Common myeloid progenitor, CD34-positive (primary cell): ENCODE data around the gene OXA1L.

Experiments
- CTCF ChIA-PET: fragments of 350-600 bp; sonication (Branson Sonifier 250); formaldehyde crosslinking; loops from one replicate; lab custom pipeline; 2021; ENCODE audit warnings: antibody characterized with exemption; lab: Charles Lee
- POLR2A ChIA-PET: fragments of 350-600 bp; sonication (Branson Sonifier 250); formaldehyde crosslinking; loops from one replicate; lab custom pipeline; 2021; ENCODE audit warnings: antibody characterized with exemption; lab: Charles Lee
- DNase-seq, 3 donors: peaks; one replicate each; pipeline versions ENCODE4 v3.0.0 to v3.0.0-alpha.2; 2013
- H3K27ac ChIP-seq, 2 experiments: 1 replicate in 1 of 2; 2 replicates in 1 of 2; pipeline ENCODE4 v1.7.0; 2013; ENCODE audit warnings: inconsistent platforms in 2 of 2, low read length in 2 of 2, mild to moderate bottlenecking in 2 of 2, low read depth in 1 of 2, moderate library complexity in 1 of 2; ENCODE audit not compliant: severe bottlenecking in 2 of 2, insufficient read depth in 1 of 2, poor library complexity in 1 of 2
- H3K27me3 ChIP-seq, 5 experiments: replicated peaks in 2 of 5; 1 replicate in 3 of 5; 2 replicates in 2 of 5; pipeline versions ENCODE4 v1.6.1 to v1.7.0; 2013; ENCODE audit warnings: low read length in 4 of 5, mild to moderate bottlenecking in 2 of 5, moderate library complexity in 2 of 5, inconsistent platforms in 1 of 5; ENCODE audit not compliant: insufficient read depth in 5 of 5, control insufficient read depth in 4 of 5
- H3K36me3 ChIP-seq, 4 experiments: 1 replicate in 2 of 4; 2 replicates in 2 of 4; pipeline versions ENCODE4 v1.6.1 to v1.7.0; 2013; ENCODE audit warnings: low read length in 3 of 4, control low read depth in 1 of 4, mild to moderate bottlenecking in 1 of 4; ENCODE audit not compliant: control insufficient read depth in 4 of 4, insufficient read depth in 4 of 4
- H3K4me1 ChIP-seq, 4 experiments: 1 replicate in 3 of 4; 2 replicates in 1 of 4; pipeline versions ENCODE4 v1.6.1 to v1.7.1; 2013; ENCODE audit warnings: low read length in 3 of 4, mild to moderate bottlenecking in 3 of 4, control low read depth in 1 of 4, inconsistent platforms in 1 of 4, moderate library complexity in 1 of 4; ENCODE audit not compliant: control insufficient read depth in 4 of 4, insufficient read depth in 4 of 4; ENCODE audit errors: control extremely low read depth in 1 of 4
- H3K4me3 ChIP-seq, 7 experiments: 1 replicate in 4 of 7; 2 replicates in 3 of 7; pipeline versions ENCODE4 v1.5.1 to v1.7.0; 2013; ENCODE audit warnings: mild to moderate bottlenecking in 7 of 7, low read length in 6 of 7, moderate library complexity in 6 of 7, inconsistent platforms in 2 of 7, low read depth in 2 of 7, control low read depth in 1 of 7; ENCODE audit not compliant: insufficient read depth in 4 of 7, control insufficient read depth in 1 of 7; ENCODE audit errors: extremely low read depth in 1 of 7
- H3K9me3 ChIP-seq, 5 experiments: 1 replicate in 4 of 5; 2 replicates in 1 of 5; pipeline versions ENCODE4 v1.6.1 to v1.7.1; 2013; ENCODE audit warnings: low read length in 4 of 5, mild to moderate bottlenecking in 2 of 5, inconsistent platforms in 1 of 5, low read depth in 1 of 5, moderate library complexity in 1 of 5; ENCODE audit not compliant: control insufficient read depth in 4 of 5, insufficient read depth in 2 of 5; ENCODE audit errors: control extremely low read depth in 1 of 5
- WGBS: methylation state at CpG from one replicate; pipeline ENCODE4 v1.1.5; 2013; ENCODE audit not compliant: insufficient coverage; 5-methylcytosine and 5-hydroxymethylcytosine counted together

The OXA1L gene

DNA sequence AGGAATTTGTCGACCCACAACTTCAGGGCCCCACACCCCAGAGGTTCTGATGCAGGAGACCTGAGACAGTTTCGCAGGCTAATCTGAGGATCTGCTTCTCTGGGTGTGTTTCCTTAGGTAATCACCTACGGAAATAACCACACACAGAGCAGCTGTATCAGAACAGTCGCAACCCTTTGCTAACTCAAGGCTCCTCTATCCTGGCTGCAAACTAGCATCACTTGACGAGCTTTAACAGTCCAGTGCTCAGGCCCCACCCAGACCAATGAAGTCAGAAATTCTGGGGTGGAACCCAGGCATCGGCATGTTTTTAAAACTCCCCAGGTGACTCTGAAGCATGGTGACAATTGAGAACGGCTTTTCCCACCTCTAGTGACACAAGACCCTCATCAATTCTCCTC, 28.1 kb downstream of the OXA1L start:
- Histone ChIP-seq H3K4me3 (no peak overlapping the region), H3K4me1 (peaks cover 0 to 20% (median 3%) of the 10 kb centered on the region in 4 experiments), H3K27me3 (peaks cover 0 to 2% (median 0%) of the 10 kb centered on the region in 5 experiments), H3K36me3 (no peaks in the 10 kb centered on the region), H3K27ac (no peak overlapping the region), H3K9me3 (no peaks in the 10 kb centered on the region)
- WGBS = 100% methylated on average over 5 of the region's 7 CpGs
- no peak for DNase-seq
- ChIA-PET POLR2A (no interaction called here), CTCF (interaction anchor here (1.3 kb wide), 1 partner anchor 21 kb away, joined by 6 read pairs; no protein-coding TSS in a partner anchor)

GRCh38 chr14:22796087-22796707, 29.7 kb downstream of the OXA1L start:
- POLR2A ChIA-PET = no interaction called here

GRCh38 chr14:22797017-22797917, 30.8 kb downstream of the OXA1L start:
- DNase-seq = no peak
- no peak overlapping the region for H3K27ac ChIP-seq
- H3K4me3 ChIP-seq = no peak overlapping the region
- CTCF ChIA-PET = interaction anchor here (1.2 kb wide), 1 partner anchor 12 kb away, joined by 3 read pairs; no protein-coding TSS in a partner anchor
- POLR2A ChIA-PET = no interaction called here
- H3K9me3 ChIP-seq = no peaks in the 10 kb centered on the region
- H3K27me3 ChIP-seq = peaks cover 0 to 2% (median 0%) of the 10 kb centered on the region in 5 experiments
- peaks cover 0 to 8% (median 0%) of the 10 kb centered on the region in 4 experiments for H3K4me1 ChIP-seq
- H3K36me3 ChIP-seq = no peaks in the 10 kb centered on the region
- WGBS = 100% methylated on average over 1 of the region's 5 CpGs

More at GRCh38 chr14:22796087-22796707, 29.7 kb downstream of the OXA1L start:
- no peak for DNase-seq
- CTCF ChIA-PET = interaction anchor here (1.3 kb wide), 1 partner anchor 23 kb away, joined by 6 read pairs; no protein-coding TSS in a partner anchor
- peaks cover 0 to 2% (median 0%) of the 10 kb centered on the region in 5 experiments for H3K27me3 ChIP-seq
- no peak overlapping the region for H3K4me3 ChIP-seq
- peaks cover 0 to 12% (median 0%) of the 10 kb centered on the region in 4 experiments for H3K4me1 ChIP-seq
- WGBS = 65% methylated on average over 4 of the region's 5 CpGs
- H3K9me3 ChIP-seq = no peaks in the 10 kb centered on the region
- H3K27ac ChIP-seq = no peak overlapping the region
- no peaks in the 10 kb centered on the region for H3K36me3 ChIP-seq

GRCh38 chr14:22798528-22798927, 32.0 kb downstream of the OXA1L start:
- CTCF ChIA-PET = interaction anchor here (1.2 kb wide), 1 partner anchor 11 kb away, joined by 3 read pairs; no protein-coding TSS in a partner anchor
- Histone ChIP-seq H3K27me3 (peaks cover 0 to 4% (median 0%) of the 10 kb centered on the region in 5 experiments), H3K36me3 (no peaks in the 10 kb centered on the region), H3K4me3 (no peak overlapping the region), H3K9me3 (no peaks in the 10 kb centered on the region), H3K27ac (no peak overlapping the region), H3K4me1 (peaks cover 0 to 8% (median 0%) of the 10 kb centered on the region in 4 experiments)
- POLR2A ChIA-PET = no interaction called here
- DNase-seq = no peak
- 68% methylated on average over 2 of the region's 2 CpGs for WGBS

DNA sequence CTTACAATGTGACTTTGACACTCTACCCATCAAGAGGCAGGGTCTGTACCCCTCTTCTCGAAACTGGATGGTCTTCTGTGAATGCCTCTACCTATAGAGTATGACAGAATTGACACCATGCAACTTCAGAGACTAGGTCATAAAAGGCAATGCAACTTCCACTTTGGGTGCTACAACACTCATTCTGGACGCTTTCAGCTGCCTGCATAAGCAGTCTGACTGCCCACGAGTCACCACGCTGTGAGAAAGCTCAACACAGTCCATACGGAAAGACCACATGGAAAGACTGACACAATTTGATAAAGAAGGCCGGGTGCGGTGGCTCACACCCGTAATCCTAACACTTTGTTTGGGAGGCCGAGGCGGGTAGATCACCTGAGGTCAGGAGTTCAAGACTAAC, 33.9 kb downstream of the OXA1L start:
- no peaks in the 10 kb centered on the region for H3K36me3 ChIP-seq
- no peak overlapping the region for H3K27ac ChIP-seq
- 100% methylated on average over 4 of the region's 10 CpGs for WGBS
- no peak overlapping the region for H3K4me3 ChIP-seq
- ChIA-PET POLR2A (no interaction called here), CTCF (interaction anchor here (1.4 kb wide), 2 partner anchors 11 to 16 kb away, joined by 3 read pairs; no protein-coding TSS in a partner anchor)
- H3K9me3 ChIP-seq = no peaks in the 10 kb centered on the region
- no peak for DNase-seq
- H3K27me3 ChIP-seq = peaks cover 0 to 5% (median 0%) of the 10 kb centered on the region in 5 experiments
- H3K4me1 ChIP-seq = peaks cover 0 to 8% (median 0%) of the 10 kb centered on the region in 4 experiments

DNA sequence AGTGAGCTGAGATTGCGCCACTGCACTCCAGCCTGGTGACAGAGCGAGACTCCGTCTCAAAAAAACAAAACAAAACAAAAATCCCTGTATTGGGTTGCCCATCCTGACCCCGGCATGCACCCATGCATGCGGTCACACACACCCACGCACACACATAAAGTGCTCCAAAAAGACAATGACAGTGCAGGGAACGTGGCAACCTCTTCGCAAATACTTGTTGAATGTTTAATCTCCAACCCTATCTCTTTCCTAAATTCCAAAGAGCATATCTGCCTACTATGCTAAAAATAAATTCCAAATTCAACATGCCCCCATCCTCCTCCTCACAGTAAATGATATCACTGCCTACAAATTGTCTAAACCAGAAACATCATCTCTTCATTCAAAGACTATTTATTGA, 35.2 kb downstream of the OXA1L start:
- DNase-seq = no peak
- ChIA-PET POLR2A (interaction anchor here (0.7 kb wide), 1 partner anchor 415 kb away, joined by 3 read pairs; no protein-coding TSS in a partner anchor), CTCF (interaction anchor here (0.6 to 1.2 kb wide), 3 partner anchors 12 to 58 kb away, joined by 3 to 4 read pairs (median 3); no protein-coding TSS in a partner anchor)
- no peaks in the 10 kb centered on the region for H3K36me3 ChIP-seq
- no peak overlapping the region for H3K4me3 ChIP-seq
- peaks cover 0 to 8% (median 0%) of the 10 kb centered on the region in 4 experiments for H3K4me1 ChIP-seq
- H3K27ac ChIP-seq = no peak overlapping the region
- peaks cover 0 to 5% (median 0%) of the 10 kb centered on the region in 5 experiments for H3K27me3 ChIP-seq
- WGBS = 81% methylated on average over 6 of the region's 8 CpGs
- H3K9me3 ChIP-seq = no peaks in the 10 kb centered on the region
